HepG2 (cell line): ENCODE results near the gene CMTM8. TPM values are rescaled to one million over a fixed set of nuclear protein-coding genes. Genes with fewer than 3 reads are reported as not detected.

ENCODE experiments used
- ATAC-seq: fragments of 200-7000 bp; cut with Tn5 transposase; 3 replicates; pipeline ENCODE4 v1.9.1; 2020; ENCODE audit warnings: mild to moderate bottlenecking, moderate library complexity
- BruUV-seq: library from RNA; stranded (reverse); fragments of 400-500 nt; replicated peaks from 2 replicates; lab custom pipeline; 2021; lab: Mats Ljungman, UMichigan
- CTCF ChIA-PET: fragments of 300-600 bp; formaldehyde crosslinking; extraction: SDS; loops from one replicate; lab custom pipeline; 2021; ENCODE audit warnings: low total read pairs, inconsistent platforms, low intra/inter-chr PET ratio; lab: Yijun Ruan, JAX
- POLR2A ChIA-PET: fragments of 350-600 bp; sonication (Branson Sonifier 250); formaldehyde crosslinking; loops from one replicate; lab custom pipeline; 2020; ENCODE audit warnings: antibody characterized with exemption, inconsistent platforms; lab: Yijun Ruan, JAX
- DNase-seq: peaks from one replicate; pipeline ENCODE4 v3.0.0-alpha.2; 2015; ENCODE audit warnings: low spot score
- FAIRE-seq: peaks from 3 replicates; lab custom pipeline; 2011; peaks lifted over from hg19 to GRCh38; lab: Jason Lieb, UNC
- H2AFZ ChIP-seq: one replicate; pipeline ENCODE4 v1.6.1; 2011; ENCODE audit warnings: low read length, inconsistent platforms
- H3K27ac ChIP-seq: fragments of 300-600 bp; 3 replicates; pipeline ENCODE4 v1.8.0; 2011; ENCODE audit warnings: mixed run types, mild to moderate bottlenecking, mixed read lengths, low read length, inconsistent platforms; ENCODE audit not compliant: insufficient read depth; ENCODE audit errors: extremely low read length
- H3K27me3 ChIP-seq, 2 experiments: fragments of 200-600 bp in 1 of 2; 2 replicates in 1 of 2; 3 replicates in 1 of 2; pipeline versions ENCODE4 v1.6.0 to v1.8.0; 2011; ENCODE audit warnings: low read length in 2 of 2, mild to moderate bottlenecking in 2 of 2, moderate library complexity in 2 of 2, inconsistent platforms in 1 of 2; ENCODE audit not compliant: insufficient read depth in 2 of 2, control insufficient read depth in 1 of 2
- H3K36me3 ChIP-seq, 2 experiments: fragments of 200-600 bp in 1 of 2; replicated peaks in 1 of 2; 2 replicates in 1 of 2; 3 replicates in 1 of 2; pipeline versions ENCODE4 v1.5.1 to v1.8.0; 2011; ENCODE audit warnings: low read length in 2 of 2, inconsistent platforms in 1 of 2; ENCODE audit not compliant: insufficient read depth in 2 of 2, control insufficient read depth in 1 of 2
- H3K4me1 ChIP-seq: 2 replicates; pipeline ENCODE4 v1.5.1; 2012; ENCODE audit warnings: low read length, inconsistent platforms; ENCODE audit not compliant: insufficient read depth
- H3K4me2 ChIP-seq: 2 replicates; pipeline ENCODE4 v1.6.0; 2011; ENCODE audit warnings: low read depth, low read length, inconsistent platforms
- H3K4me3 ChIP-seq, 3 experiments: fragments of 200-600 bp in 1 of 3; sonication (generic), shearing (Covaris generic) in 1 of 3; replicated peaks in 1 of 3; 2 replicates each; pipeline ENCODE4 v1.5.1; 2011 to 2016; ENCODE audit warnings: low read length in 3 of 3, inconsistent platforms in 2 of 3, low read depth in 2 of 3, mild to moderate bottlenecking in 2 of 3, control low read depth in 1 of 3, mixed read lengths in 1 of 3; ENCODE audit not compliant: insufficient read depth in 1 of 3
- H3K79me2 ChIP-seq: one replicate; pipeline ENCODE4 v1.6.1; 2011; ENCODE audit warnings: low read length, inconsistent platforms; ENCODE audit not compliant: insufficient read depth
- H3K9ac ChIP-seq: 2 replicates; pipeline ENCODE4 v1.6.0; 2011; ENCODE audit warnings: mild to moderate bottlenecking, low read depth, low read length, inconsistent platforms; ENCODE audit not compliant: insufficient read depth
- H3K9me3 ChIP-seq: 2 replicates; pipeline ENCODE4 v1.5.1; 2012; ENCODE audit warnings: mild to moderate bottlenecking, low read length
- H4K20me1 ChIP-seq: 2 replicates; pipeline ENCODE4 v1.6.0; 2011; ENCODE audit warnings: inconsistent platforms, mild to moderate bottlenecking, low read length, moderate library complexity; ENCODE audit not compliant: insufficient read depth
- AGO1 ChIP-seq: fragments of 200-400 bp; formaldehyde crosslinking; IDR thresholded peaks from 2 replicates; pipeline ENCODE4 v1.6.1; 2017; ENCODE audit warnings: mild to moderate bottlenecking, low read depth, low read length, moderate library complexity; ENCODE audit not compliant: poor library complexity, severe bottlenecking
- CBFB ChIP-seq: sonication (generic); formaldehyde crosslinking; IDR thresholded peaks from 2 replicates; pipeline ENCODE4 v1.4.0; 2020; ENCODE audit warnings: missing genetic modification reagents
- CSRNP1 ChIP-seq: sonication (generic); formaldehyde crosslinking; IDR thresholded peaks from 2 replicates; pipeline ENCODE4 v1.8.1; 2023; ENCODE audit warnings: mild to moderate bottlenecking, missing genetic modification reagents
- JUND ChIP-seq: sonication (generic); formaldehyde crosslinking; IDR thresholded peaks from 2 replicates; pipeline ENCODE4 v1.8.0; 2022; ENCODE audit warnings: mild to moderate bottlenecking, missing genetic modification reagents
- MXD4 ChIP-seq: IDR thresholded peaks from 2 replicates; pipeline ENCODE4 v1.6.1; 2016; ENCODE audit warnings: mild to moderate bottlenecking, missing biosample characterization, missing genetic modification reagents
- MXI1 ChIP-seq: IDR thresholded peaks from 3 replicates; pipeline ENCODE4 v1.6.1; 2012; ENCODE audit warnings: low read depth, low read length, inconsistent platforms, borderline replicate concordance
- NCOA1 ChIP-seq: sonication (generic); formaldehyde crosslinking; IDR thresholded peaks from 2 replicates; pipeline ENCODE4 v1.9.0; 2021; ENCODE audit warnings: missing genetic modification reagents
- PLRG1 ChIP-seq: fragments of 450-650 bp; conservative IDR thresholded peaks from 2 replicates; pipeline ENCODE4 v1.6.1; 2016
- RELA ChIP-seq: sonication (generic); formaldehyde crosslinking; IDR thresholded peaks from 2 replicates; pipeline ENCODE4 v1.4.0; 2020; ENCODE audit warnings: missing genetic modification reagents
- REPIN1 ChIP-seq: sonication (generic); formaldehyde crosslinking; IDR thresholded peaks from 2 replicates; pipeline ENCODE4 v1.8.0; 2022; ENCODE audit warnings: missing genetic modification reagents, low read depth, mild to moderate bottlenecking, borderline replicate concordance
- ZNF230 ChIP-seq: sonication (generic); formaldehyde crosslinking; IDR thresholded peaks from 2 replicates; pipeline ENCODE4 v1.4.0; 2020; ENCODE audit warnings: mild to moderate bottlenecking, missing genetic modification reagents
- ZNF749 ChIP-seq: sonication (generic); formaldehyde crosslinking; IDR thresholded peaks from 2 replicates; pipeline ENCODE4 v1.8.0; 2022; ENCODE audit warnings: mild to moderate bottlenecking, missing genetic modification reagents, moderate library complexity, borderline replicate concordance
- WGBS: methylation state at CpG from one replicate; pipeline ENCODE4 v1.1.6; 2017; ENCODE audit warnings: low lambda C conversion rate; 5-methylcytosine and 5-hydroxymethylcytosine counted together
- in situ Hi-C: cut with HindIII; loops from 2 replicates; pipeline ENCODE4 v1.10.0; 2017; ENCODE audit warnings: low pct_unique_long_range_greater_than_20kb; ENCODE audit not compliant: extremely low pct_ligation_motif_present
- intact Hi-C: fragments of 100-400 bp; cut with micrococcal nuclease; formaldehyde crosslinking; loops from one replicate; pipeline ENCODE4 v1.10.0; 2022; ENCODE audit not compliant: unreplicated experiment
- polyA plus RNA-seq, 8 experiments: library from polyadenylated mRNA; depleted of rRNA in 3 of 8; stranded (reverse) in 7 of 8; unstranded in 1 of 8; fragments of >200 nt; fragmentation: Illumina TruSeq in 4 of 8; extraction: Trizol in 4 of 8; gene quantifications; 2 replicates each; pipeline versions ENCODE4 v1.2.1 to v1.2.3, GENCODE V29; 2011 to 2016; ENCODE audit warnings: low read depth in 4 of 8, missing spikeins in 1 of 8, mixed read lengths in 1 of 8; ENCODE audit not compliant: insufficient read depth in 1 of 8
- total RNA-seq, 5 experiments: library from RNA; depleted of rRNA; stranded (reverse); fragments of >200 nt; fragmentation: Illumina TruSeq; extraction: Trizol; gene quantifications; 2 replicates each; pipeline ENCODE4 v1.2.3, GENCODE V29; 2016; ENCODE audit warnings: low read depth in 1 of 5
- TF ChIP-seq, protein P1 (sequence below): sonication (generic); formaldehyde crosslinking; IDR thresholded peaks from 2 replicates; pipeline ENCODE4 v1.5.1; 2020; ENCODE audit warnings: missing genetic modification reagents, mild to moderate bottlenecking, borderline replicate concordance
- TF ChIP-seq, protein P2 (sequence below): sonication (generic); formaldehyde crosslinking; IDR thresholded peaks from 2 replicates; pipeline ENCODE4 v1.5.1; 2020; ENCODE audit warnings: missing genetic modification reagents, mild to moderate bottlenecking, borderline replicate concordance

CMTM8 gene
- total and polyA plus RNA-seq, 2 of the 13 experiments (the other 11 are each of a cell fraction or from before 2014, with no cell fraction given) = 8.9 to 15.8 TPM

DNA sequence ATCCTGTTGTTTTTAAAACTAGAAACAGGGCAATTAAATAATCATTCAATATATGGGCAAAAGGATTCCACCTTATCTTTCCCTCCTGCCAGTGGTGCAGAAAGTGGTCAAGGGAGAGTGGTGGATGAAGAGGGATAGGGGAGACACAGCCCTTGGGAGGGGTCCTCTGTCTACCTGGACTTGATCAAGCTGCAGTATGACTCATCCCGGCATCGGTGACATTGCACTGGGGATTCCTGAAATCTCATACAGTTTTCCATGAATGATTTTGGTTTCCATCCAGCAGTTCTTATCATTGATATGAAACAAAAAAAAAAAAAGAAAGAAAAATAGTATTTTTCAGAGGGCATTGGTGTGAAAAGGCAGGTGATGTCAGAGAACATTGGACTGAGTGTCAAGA is 62.9 kb downstream of the CMTM8 start:
- intact Hi-C loops = no loop called here
- no peak overlapping the region for H2AFZ ChIP-seq
- no TSS peak for BruUV-seq
- TF ChIP-seq REPIN1 (no peak), ZNF749 (no peak), NCOA1 (CRISPR knock-in tag) (no peak), MXI1 (no peak), JUND (CRISPR knock-in tag) (no peak), PLRG1 (no peak), ZNF230 (CRISPR knock-in tag) (no peak), CSRNP1 (CRISPR knock-in tag) (no peak), AGO1 (no peak), MXD4 (CRISPR knock-in tag) (no peak), CBFB (CRISPR knock-in tag) (no peak), RELA (CRISPR knock-in tag) (no peak)
- TF ChIP-seq, protein P1, sequence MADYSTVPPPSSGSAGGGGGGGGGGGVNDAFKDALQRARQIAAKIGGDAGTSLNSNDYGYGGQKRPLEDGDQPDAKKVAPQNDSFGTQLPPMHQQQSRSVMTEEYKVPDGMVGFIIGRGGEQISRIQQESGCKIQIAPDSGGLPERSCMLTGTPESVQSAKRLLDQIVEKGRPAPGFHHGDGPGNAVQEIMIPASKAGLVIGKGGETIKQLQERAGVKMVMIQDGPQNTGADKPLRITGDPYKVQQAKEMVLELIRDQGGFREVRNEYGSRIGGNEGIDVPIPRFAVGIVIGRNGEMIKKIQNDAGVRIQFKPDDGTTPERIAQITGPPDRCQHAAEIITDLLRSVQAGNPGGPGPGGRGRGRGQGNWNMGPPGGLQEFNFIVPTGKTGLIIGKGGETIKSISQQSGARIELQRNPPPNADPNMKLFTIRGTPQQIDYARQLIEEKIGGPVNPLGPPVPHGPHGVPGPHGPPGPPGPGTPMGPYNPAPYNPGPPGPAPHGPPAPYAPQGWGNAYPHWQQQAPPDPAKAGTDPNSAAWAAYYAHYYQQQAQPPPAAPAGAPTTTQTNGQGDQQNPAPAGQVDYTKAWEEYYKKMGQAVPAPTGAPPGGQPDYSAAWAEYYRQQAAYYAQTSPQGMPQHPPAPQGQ (CRISPR knock-in tag) = no peak
- TF ChIP-seq, protein P2, sequence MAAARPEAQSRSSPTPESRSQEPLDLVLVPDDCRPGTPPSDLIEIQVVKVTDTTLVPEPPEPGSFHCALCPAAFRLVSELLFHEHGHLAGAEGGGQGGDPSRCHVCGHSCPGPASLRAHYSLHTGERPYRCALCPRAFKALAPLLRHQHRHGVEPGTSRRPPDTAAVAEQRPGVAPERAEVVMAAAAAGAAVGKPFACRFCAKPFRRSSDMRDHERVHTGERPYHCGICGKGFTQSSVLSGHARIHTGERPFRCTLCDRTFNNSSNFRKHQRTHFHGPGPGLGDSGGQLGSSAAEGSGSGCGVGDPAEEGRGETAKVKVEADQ (CRISPR knock-in tag) = no peak
- peaks cover 8% of the 10 kb centered on the region for H3K79me2 ChIP-seq
- no peak overlapping the region for H3K4me2 ChIP-seq
- no peaks in the 10 kb centered on the region for H3K36me3 ChIP-seq
- H4K20me1 ChIP-seq = 0 out of 2 replicates have a peak, but pooled peaks cover 5% of the 10 kb centered on the region
- peaks cover 31% of the 10 kb centered on the region for H3K4me1 ChIP-seq
- no peak overlapping the region for H3K9ac ChIP-seq
- in situ Hi-C loops = no loop called here
- no peak for FAIRE-seq
- H3K27me3 ChIP-seq = no peaks in the 10 kb centered on the region
- no peak overlapping the region for H3K4me3 ChIP-seq
- CTCF ChIA-PET = no interaction called here
- no peak for DNase-seq
- ATAC-seq = no peak
- H3K9me3 ChIP-seq = no peaks in the 10 kb centered on the region
- WGBS = 98% methylated on average over 2 of the region's 2 CpGs
- POLR2A ChIA-PET = no interaction called here
- no peak overlapping the region for H3K27ac ChIP-seq
